ENCODE measurements around the gene PHOSPHO2.

Gene PHOSPHO2

GRCh38 chr2:169664978-169665930 is 29.0 kb upstream of the PHOSPHO2 start:
- Histone ChIP-seq H3K27me3 (ENCODE audit: low read depth, low read length) (no peaks in the 10 kb centered on the region), H3K4me1 (ENCODE audit: control insufficient read depth in 1 of 2, insufficient read depth in 2 of 2, low read length in 2 of 2) (no peaks in the 10 kb centered on the region), H3K4me3 (ENCODE audit: low read depth in 1 of 2, low read length in 2 of 2) (no peak overlapping the region), H3K27ac (ENCODE audit: low read length) (no peak overlapping the region), H3K36me3 (ENCODE audit: control insufficient read depth in 1 of 2, insufficient read depth in 2 of 2, low read length in 2 of 2) (no peaks in the 10 kb centered on the region), H3K9me3 (ENCODE audit: control insufficient read depth in 1 of 2, low read length in 2 of 2) (no peaks in the 10 kb centered on the region)

DNA sequence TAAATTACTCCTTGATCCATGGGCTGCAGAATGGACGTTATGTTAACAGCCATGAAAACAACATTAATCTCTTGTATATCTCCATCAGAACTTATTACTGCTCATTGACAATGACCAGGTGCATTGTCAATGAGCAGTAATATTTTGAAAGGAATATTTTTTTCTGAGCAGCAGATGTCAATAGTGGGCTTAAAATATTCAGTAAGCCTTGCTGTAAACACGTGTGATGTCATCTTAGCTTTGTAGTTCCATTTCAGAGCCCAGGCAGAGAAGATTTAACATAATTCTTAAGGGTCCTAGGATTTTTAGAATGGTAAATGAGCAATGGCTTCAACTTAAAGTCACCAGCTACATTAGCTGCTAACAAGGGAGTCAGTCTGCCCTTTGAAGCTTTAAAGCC is 26.7 kb upstream of the PHOSPHO2 start:
- no peaks in the 10 kb centered on the region for H3K9me3 ChIP-seq (ENCODE audit: control insufficient read depth in 1 of 2, low read length in 2 of 2)
- no peak overlapping the region for H3K4me3 ChIP-seq (ENCODE audit: low read depth in 1 of 2, low read length in 2 of 2)
- no peak overlapping the region for H3K27ac ChIP-seq (ENCODE audit: low read length)
- H3K27me3 ChIP-seq (ENCODE audit: low read depth, low read length) = no peaks in the 10 kb centered on the region
- H3K4me1 ChIP-seq (ENCODE audit: control insufficient read depth in 1 of 2, insufficient read depth in 2 of 2, low read length in 2 of 2) = no peaks in the 10 kb centered on the region
- H3K36me3 ChIP-seq (ENCODE audit: control insufficient read depth in 1 of 2, insufficient read depth in 2 of 2, low read length in 2 of 2) = no peaks in the 10 kb centered on the region

- no peak overlapping the region for H3K27ac ChIP-seq (ENCODE audit: low read length)
- no peaks in the 10 kb centered on the region for H3K27me3 ChIP-seq (ENCODE audit: low read depth, low read length)
- H3K4me1 ChIP-seq (ENCODE audit: control insufficient read depth in 1 of 2, insufficient read depth in 2 of 2, low read length in 2 of 2) = no peaks in the 10 kb centered on the region
- H3K4me3 ChIP-seq (ENCODE audit: low read depth in 1 of 2, low read length in 2 of 2) = no peak overlapping the region
- H3K9me3 ChIP-seq (ENCODE audit: control insufficient read depth in 1 of 2, low read length in 2 of 2) = no peaks in the 10 kb centered on the region
- H3K36me3 ChIP-seq (ENCODE audit: control insufficient read depth in 1 of 2, insufficient read depth in 2 of 2, low read length in 2 of 2) = no peaks in the 10 kb centered on the region
Measured at GRCh38 chr2:169670215-169670651, 24.0 kb upstream of the PHOSPHO2 start.

GRCh38 chr2:169670937-169671336 is 23.3 kb upstream of the PHOSPHO2 start:
- Histone ChIP-seq H3K36me3 (ENCODE audit: control insufficient read depth in 1 of 2, insufficient read depth in 2 of 2, low read length in 2 of 2) (no peaks in the 10 kb centered on the region), H3K4me1 (ENCODE audit: control insufficient read depth in 1 of 2, insufficient read depth in 2 of 2, low read length in 2 of 2) (no peaks in the 10 kb centered on the region), H3K27ac (ENCODE audit: low read length) (no peak overlapping the region), H3K9me3 (ENCODE audit: control insufficient read depth in 1 of 2, low read length in 2 of 2) (no peaks in the 10 kb centered on the region), H3K4me3 (ENCODE audit: low read depth in 1 of 2, low read length in 2 of 2) (no peak overlapping the region), H3K27me3 (ENCODE audit: low read depth, low read length) (no peaks in the 10 kb centered on the region)

GRCh38 chr2:169672406-169672805 is 21.9 kb upstream of the PHOSPHO2 start:
- Histone ChIP-seq H3K4me1 (ENCODE audit: control insufficient read depth in 1 of 2, insufficient read depth in 2 of 2, low read length in 2 of 2) (no peaks in the 10 kb centered on the region), H3K36me3 (ENCODE audit: control insufficient read depth in 1 of 2, insufficient read depth in 2 of 2, low read length in 2 of 2) (no peaks in the 10 kb centered on the region), H3K27me3 (ENCODE audit: low read depth, low read length) (no peaks in the 10 kb centered on the region), H3K27ac (ENCODE audit: low read length) (no peak overlapping the region), H3K4me3 (ENCODE audit: low read depth in 1 of 2, low read length in 2 of 2) (no peak overlapping the region), H3K9me3 (ENCODE audit: control insufficient read depth in 1 of 2, low read length in 2 of 2) (no peaks in the 10 kb centered on the region)

- Histone ChIP-seq H3K9me3 (ENCODE audit: control insufficient read depth in 1 of 2, low read length in 2 of 2) (no peaks in the 10 kb centered on the region), H3K27me3 (ENCODE audit: low read depth, low read length) (no peaks in the 10 kb centered on the region), H3K4me3 (ENCODE audit: low read depth in 1 of 2, low read length in 2 of 2) (no peak overlapping the region), H3K4me1 (ENCODE audit: control insufficient read depth in 1 of 2, insufficient read depth in 2 of 2, low read length in 2 of 2) (no peaks in the 10 kb centered on the region), H3K27ac (ENCODE audit: low read length) (no peak overlapping the region), H3K36me3 (ENCODE audit: control insufficient read depth in 1 of 2, insufficient read depth in 2 of 2, low read length in 2 of 2) (no peaks in the 10 kb centered on the region)
Measured at GRCh38 chr2:169673106-169673505, 21.2 kb upstream of the PHOSPHO2 start.

GRCh38 chr2:169673921-169674320 is 20.3 kb upstream of the PHOSPHO2 start:
- Histone ChIP-seq H3K36me3 (ENCODE audit: control insufficient read depth in 1 of 2, insufficient read depth in 2 of 2, low read length in 2 of 2) (no peaks in the 10 kb centered on the region), H3K27ac (ENCODE audit: low read length) (no peak overlapping the region), H3K4me1 (ENCODE audit: control insufficient read depth in 1 of 2, insufficient read depth in 2 of 2, low read length in 2 of 2) (no peaks in the 10 kb centered on the region), H3K4me3 (ENCODE audit: low read depth in 1 of 2, low read length in 2 of 2) (no peak overlapping the region), H3K27me3 (ENCODE audit: low read depth, low read length) (no peaks in the 10 kb centered on the region), H3K9me3 (ENCODE audit: control insufficient read depth in 1 of 2, low read length in 2 of 2) (no peaks in the 10 kb centered on the region)

DNA sequence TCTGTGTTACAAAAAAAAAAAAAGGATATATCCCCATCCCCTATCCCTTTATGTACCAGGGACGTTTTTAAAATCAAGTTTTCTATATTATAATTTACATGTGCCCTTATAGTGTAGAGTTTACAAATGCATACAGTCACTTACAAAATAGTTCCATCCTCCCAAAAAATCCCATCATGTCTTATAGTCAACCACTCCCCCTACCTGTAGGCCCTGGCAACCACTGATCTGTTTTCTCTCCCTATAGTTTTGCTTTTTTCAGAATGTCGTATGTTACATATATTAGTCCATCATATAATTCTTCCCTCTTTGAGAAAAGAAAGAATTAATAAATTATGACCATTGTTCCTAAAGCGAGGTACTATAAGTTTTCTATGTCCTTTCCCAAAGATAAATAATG is 17.9 kb upstream of the PHOSPHO2 start:
- H3K36me3 ChIP-seq (ENCODE audit: control insufficient read depth in 1 of 2, insufficient read depth in 2 of 2, low read length in 2 of 2) = no peaks in the 10 kb centered on the region
- no peaks in the 10 kb centered on the region for H3K4me1 ChIP-seq (ENCODE audit: control insufficient read depth in 1 of 2, insufficient read depth in 2 of 2, low read length in 2 of 2)
- H3K9me3 ChIP-seq (ENCODE audit: control insufficient read depth in 1 of 2, low read length in 2 of 2) = no peaks in the 10 kb centered on the region
- H3K4me3 ChIP-seq (ENCODE audit: low read depth in 1 of 2, low read length in 2 of 2) = no peak overlapping the region
- no peak overlapping the region for H3K27ac ChIP-seq (ENCODE audit: low read length)
- H3K27me3 ChIP-seq (ENCODE audit: low read depth, low read length) = no peaks in the 10 kb centered on the region

- Histone ChIP-seq H3K4me3 (ENCODE audit: low read depth in 1 of 2, low read length in 2 of 2) (no peak overlapping the region), H3K9me3 (ENCODE audit: control insufficient read depth in 1 of 2, low read length in 2 of 2) (no peaks in the 10 kb centered on the region)
Measured at GRCh38 chr2:169676850-169677249, 17.4 kb upstream of the PHOSPHO2 start.

GRCh38 chr2:169683054-169683424 is 11.2 kb upstream of the PHOSPHO2 start:
- H3K4me3 ChIP-seq (ENCODE audit: low read depth in 1 of 2, low read length in 2 of 2) = no peak overlapping the region
- H3K27ac ChIP-seq (ENCODE audit: low read length) = no peak overlapping the region
- no peaks in the 10 kb centered on the region for H3K4me1 ChIP-seq (ENCODE audit: control insufficient read depth in 1 of 2, insufficient read depth in 2 of 2, low read length in 2 of 2)
- no peaks in the 10 kb centered on the region for H3K27me3 ChIP-seq (ENCODE audit: low read depth, low read length)
- H3K36me3 ChIP-seq (ENCODE audit: control insufficient read depth in 1 of 2, insufficient read depth in 2 of 2, low read length in 2 of 2) = no peaks in the 10 kb centered on the region
- H3K9me3 ChIP-seq (ENCODE audit: control insufficient read depth in 1 of 2, low read length in 2 of 2) = no peaks in the 10 kb centered on the region

More at GRCh38 chr2:169676850-169677249, 17.4 kb upstream of the PHOSPHO2 start:
- Histone ChIP-seq H3K27me3 (ENCODE audit: low read depth, low read length) (no peaks in the 10 kb centered on the region), H3K36me3 (ENCODE audit: control insufficient read depth in 1 of 2, insufficient read depth in 2 of 2, low read length in 2 of 2) (no peaks in the 10 kb centered on the region), H3K27ac (ENCODE audit: low read length) (no peak overlapping the region), H3K4me1 (ENCODE audit: control insufficient read depth in 1 of 2, insufficient read depth in 2 of 2, low read length in 2 of 2) (no peaks in the 10 kb centered on the region)

- Histone ChIP-seq H3K27ac (ENCODE audit: low read length) (no peak overlapping the region), H3K36me3 (ENCODE audit: control insufficient read depth in 1 of 2, insufficient read depth in 2 of 2, low read length in 2 of 2) (no peaks in the 10 kb centered on the region), H3K4me3 (ENCODE audit: low read depth in 1 of 2, low read length in 2 of 2) (no peak overlapping the region), H3K27me3 (ENCODE audit: low read depth, low read length) (no peaks in the 10 kb centered on the region), H3K9me3 (ENCODE audit: control insufficient read depth in 1 of 2, low read length in 2 of 2) (no peaks in the 10 kb centered on the region), H3K4me1 (ENCODE audit: control insufficient read depth in 1 of 2, insufficient read depth in 2 of 2, low read length in 2 of 2) (no peaks in the 10 kb centered on the region)
Measured at GRCh38 chr2:169683425-169684134, 10.7 kb upstream of the PHOSPHO2 start.

Data from muscle layer of duodenum (tissue), 2 donors.